ENCODE measurements around the gene LRRC42.
"Not testable (repeated sequence)": the region's sequence is repeated elsewhere in the genome, so short reads cannot be mapped to it uniquely, and the experiment has no call there.

LRRC42 gene

GRCh38 chr1:53967409-53968124, 21.4 kb downstream of the LRRC42 start:
- no peak for DNase-seq (ENCODE audit: low read depth)

GRCh38 chr1:53968125-53968513, 22.0 kb downstream of the LRRC42 start:
- no peak for DNase-seq (ENCODE audit: low read depth)

GRCh38 chr1:53969323-53969722, 23.2 kb downstream of the LRRC42 start:
- DNase-seq (ENCODE audit: low read depth): not testable (repeated sequence)

- DNase-seq (ENCODE audit: low read depth): no peak
Measured at GRCh38 chr1:53971718-53972117, 25.6 kb downstream of the LRRC42 start.

DNA sequence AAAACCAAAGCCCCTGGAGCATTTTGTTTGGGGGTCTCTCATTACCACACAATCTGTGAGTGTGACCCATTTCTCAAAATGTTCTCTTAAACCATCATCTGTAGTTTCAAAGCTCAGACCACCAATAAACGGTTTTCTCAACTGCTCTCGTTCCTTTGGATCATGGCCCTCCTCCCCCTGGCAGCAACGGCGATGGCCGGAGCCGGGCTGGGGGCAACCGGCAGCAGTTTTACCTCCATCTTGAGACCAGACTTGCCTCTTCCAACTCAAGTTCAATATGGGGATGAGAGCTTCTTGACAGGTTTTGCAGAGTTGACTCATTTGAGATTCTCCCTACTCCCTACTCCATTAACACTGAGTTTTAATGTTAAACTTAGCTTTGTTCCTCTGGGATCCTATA, 29.7 kb downstream of the LRRC42 start:
- no peak for DNase-seq (ENCODE audit: low read depth)

GRCh38 chr1:53979712-53980450, 33.7 kb downstream of the LRRC42 start:
- no peak for DNase-seq (ENCODE audit: low read depth)

DNA sequence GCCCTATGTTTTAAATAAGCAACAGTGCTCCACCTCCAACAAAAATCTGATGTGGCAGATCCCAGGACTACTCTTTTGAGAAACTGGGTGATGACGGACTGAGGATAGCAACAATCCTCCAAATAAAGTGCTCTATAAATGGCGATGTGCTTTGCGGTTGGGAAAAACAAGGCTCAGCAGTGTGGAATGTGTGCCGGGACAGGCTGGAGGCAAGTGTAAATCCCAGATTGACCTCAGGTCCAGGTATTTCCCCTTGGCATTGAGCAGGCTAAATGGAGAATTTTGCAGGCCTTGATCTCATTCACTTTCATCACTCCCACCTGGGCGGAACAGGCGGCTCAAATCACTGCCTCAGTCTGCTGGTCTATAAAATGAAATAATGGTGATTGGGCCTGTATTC, 35.1 kb downstream of the LRRC42 start:
- no peak for DNase-seq (ENCODE audit: low read depth)

- DNase-seq (ENCODE audit: low read depth): peak; percentile 14
Measured at GRCh38 chr1:53982034-53982762, 36.0 kb downstream of the LRRC42 start.

DNA sequence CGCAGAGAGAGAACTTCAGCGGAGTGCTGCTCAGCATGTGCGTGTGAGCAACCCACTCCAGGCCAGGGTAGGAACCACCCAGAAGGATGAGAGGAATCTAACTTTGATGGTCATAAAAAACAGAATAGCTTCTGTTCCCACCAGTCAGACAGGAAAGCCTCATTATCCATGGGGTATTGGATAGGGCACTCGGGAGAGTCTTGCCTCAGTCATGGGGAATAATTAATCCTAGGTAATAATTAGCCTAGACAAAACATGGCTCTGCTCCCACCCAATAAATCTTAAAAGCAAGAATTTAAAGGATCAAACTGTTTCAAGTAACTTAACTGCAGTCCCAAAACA, 36.6 kb downstream of the LRRC42 start:
- no peak for DNase-seq (ENCODE audit: low read depth)

- no peak for DNase-seq (ENCODE audit: low read depth)
Measured at GRCh38 chr1:53984726-53985125, 38.6 kb downstream of the LRRC42 start.

GRCh38 chr1:53986458-53986857, 40.3 kb downstream of the LRRC42 start:
- DNase-seq (ENCODE audit: low read depth): no peak

GRCh38 chr1:53987880-53988279, 41.7 kb downstream of the LRRC42 start:
- DNase-seq (ENCODE audit: low read depth): no peak

DNA sequence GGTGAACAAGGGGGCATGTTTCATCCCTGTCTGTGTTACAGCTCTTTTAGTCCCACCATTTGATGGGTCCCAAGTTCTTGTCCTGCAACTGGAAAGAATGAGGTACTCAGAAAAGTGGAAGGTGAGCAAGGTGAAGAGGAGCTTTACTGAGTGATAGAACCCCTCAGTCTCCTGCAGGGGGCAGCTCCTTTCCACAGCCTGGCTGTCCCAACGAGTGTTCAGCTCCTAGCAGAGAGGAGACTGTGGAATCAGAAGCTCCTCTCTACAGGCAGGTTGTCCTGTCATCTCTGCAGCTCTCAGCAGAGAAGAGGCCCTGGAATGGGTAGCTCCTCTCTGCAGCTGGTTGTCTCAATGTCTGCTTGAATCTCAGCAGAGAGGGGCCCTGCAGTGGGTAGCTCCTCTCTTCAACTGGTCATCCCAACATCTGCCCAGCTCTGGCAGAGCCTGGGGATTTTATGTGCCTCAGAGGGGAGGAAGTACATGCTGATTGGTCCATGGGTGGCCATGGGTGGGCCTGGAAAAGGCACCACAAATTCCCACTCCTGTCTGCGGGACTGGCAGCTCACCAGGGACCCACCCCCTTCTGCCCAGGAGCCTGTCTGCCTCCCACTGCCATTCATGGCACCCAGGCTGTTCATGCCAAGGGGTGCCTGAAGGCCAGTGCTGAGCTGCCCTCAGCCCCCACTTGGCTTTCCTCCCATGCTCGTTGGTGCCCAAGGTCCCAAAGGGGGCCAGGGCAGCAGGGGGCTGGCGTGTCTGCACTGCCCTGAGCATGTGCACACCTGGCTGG, 46.1 kb downstream of the LRRC42 start:
- DNase-seq (ENCODE audit: low read depth): no peak

GRCh38 chr1:53994516-53994915, 48.4 kb downstream of the LRRC42 start:
- DNase-seq (ENCODE audit: low read depth): not testable (repeated sequence)

DNA sequence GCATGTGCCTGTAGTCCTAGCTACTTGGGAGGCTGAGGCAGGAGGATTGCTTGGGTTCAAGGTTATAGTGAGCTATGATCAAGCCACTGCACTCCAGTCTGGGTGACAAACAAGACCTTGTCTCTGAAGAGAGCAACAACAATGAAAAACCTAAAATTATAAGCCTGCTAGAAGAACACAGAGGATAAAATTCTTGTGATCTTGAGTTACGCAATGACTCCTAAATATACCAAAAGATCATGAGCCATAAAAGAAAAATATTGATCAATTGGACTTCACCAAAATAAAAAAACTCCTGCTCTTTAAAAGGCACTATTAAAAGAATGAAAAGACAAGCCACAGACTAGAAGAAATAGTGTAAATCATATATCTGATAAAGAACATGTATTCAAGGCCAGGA, 49.5 kb downstream of the LRRC42 start:
- DNase-seq (ENCODE audit: low read depth): no peak

GRCh38 chr1:53998223-53998622, 52.1 kb downstream of the LRRC42 start:
- DNase-seq (ENCODE audit: low read depth): no peak

GRCh38 chr1:53999920-54000319, 53.8 kb downstream of the LRRC42 start:
- DNase-seq (ENCODE audit: low read depth): no peak

DNA sequence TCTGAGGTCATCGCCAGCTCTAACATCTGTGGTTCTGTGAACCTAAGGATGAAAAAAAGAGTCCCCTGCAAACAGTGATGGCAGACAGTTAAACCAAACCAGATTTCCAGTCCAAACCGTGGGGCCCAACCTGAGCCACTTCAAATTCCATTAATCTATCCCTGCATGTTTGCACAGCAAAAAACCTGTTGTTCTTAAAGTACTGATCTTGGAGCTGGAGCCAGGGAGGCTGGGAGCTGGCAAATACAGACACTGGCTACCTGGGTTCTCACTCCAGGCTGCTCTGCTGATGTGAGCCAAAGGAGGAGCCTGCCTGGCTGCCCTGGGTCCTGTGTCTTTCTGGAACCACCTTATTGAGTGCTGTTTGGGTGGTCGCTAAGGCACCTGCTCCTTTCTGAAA, 55.4 kb downstream of the LRRC42 start:
- no peak for DNase-seq (ENCODE audit: low read depth)

- DNase-seq (ENCODE audit: low read depth): no peak
Measured at GRCh38 chr1:54002544-54003248, 56.5 kb downstream of the LRRC42 start.

- DNase-seq (ENCODE audit: low read depth): no peak
Measured at GRCh38 chr1:54003249-54003646, 57.1 kb downstream of the LRRC42 start.

- DNase-seq (ENCODE audit: low read depth): not testable (repeated sequence)
Measured at GRCh38 chr1:54003750-54004480, 57.8 kb downstream of the LRRC42 start.
